ENCODE measurements around the gene NSDHL.

DNA sequence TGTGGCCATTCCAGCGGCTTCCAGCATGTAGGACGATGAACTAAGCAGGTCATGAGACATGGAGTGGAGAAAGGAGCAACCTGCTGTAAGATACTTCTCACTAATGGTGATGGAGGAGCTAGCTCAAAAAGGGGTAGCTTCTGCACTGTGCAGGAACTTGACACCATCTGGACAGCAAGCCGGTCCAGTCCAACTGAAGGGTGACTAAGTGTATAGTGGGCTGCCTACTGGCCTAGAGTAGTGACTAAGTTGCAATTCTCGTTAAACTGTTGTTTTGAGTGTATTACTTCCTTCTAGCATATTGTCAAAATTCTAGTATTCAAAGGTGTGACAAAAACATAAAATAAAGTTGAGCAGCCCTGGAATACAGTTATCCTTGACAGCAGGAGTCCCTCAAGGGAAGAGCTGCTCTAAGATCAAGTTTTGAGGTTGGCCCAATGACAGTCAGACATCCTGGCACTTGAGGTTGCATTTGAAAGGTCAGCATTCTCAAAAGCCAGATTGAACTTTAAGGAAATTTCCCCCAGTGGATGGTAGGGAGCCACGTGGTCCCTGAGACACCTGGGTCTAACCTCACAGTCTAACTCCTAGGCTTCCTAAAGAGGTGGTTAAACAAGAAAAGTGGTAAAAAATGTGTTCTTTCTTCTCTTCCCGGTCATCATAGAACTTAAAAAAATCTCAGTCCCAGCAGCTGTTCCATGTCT lies 8.3 kb upstream of the NSDHL start:
- no peak for TF ChIP-seq FOXP2 (optimal IDR thresholded peaks at IDR 0.05; ENCODE audit: control extremely low read depth, extremely low read length, insufficient read depth)
- TF ChIP-seq POLR2AphosphoS5 (IDR thresholded peaks at IDR 0.05; ENCODE audit: borderline replicate concordance, low read depth, low read length), result no peak
- TF ChIP-seq EZH2 (IDR thresholded peaks at IDR 0.05), result no peak

Data from SK-N-MC (cell line).